Activated T-cell treated with anti-CD3 and anti-CD28 coated beads, Interleukin-2, amount 50 U/mL, for 1 hour (primary cell): ENCODE data around the gene C2CD4A.

Experiments used
- DNase-seq: peaks from one replicate; pipeline ENCODE4 v3.0.0-alpha.2; 2020

Gene C2CD4A

DNA sequence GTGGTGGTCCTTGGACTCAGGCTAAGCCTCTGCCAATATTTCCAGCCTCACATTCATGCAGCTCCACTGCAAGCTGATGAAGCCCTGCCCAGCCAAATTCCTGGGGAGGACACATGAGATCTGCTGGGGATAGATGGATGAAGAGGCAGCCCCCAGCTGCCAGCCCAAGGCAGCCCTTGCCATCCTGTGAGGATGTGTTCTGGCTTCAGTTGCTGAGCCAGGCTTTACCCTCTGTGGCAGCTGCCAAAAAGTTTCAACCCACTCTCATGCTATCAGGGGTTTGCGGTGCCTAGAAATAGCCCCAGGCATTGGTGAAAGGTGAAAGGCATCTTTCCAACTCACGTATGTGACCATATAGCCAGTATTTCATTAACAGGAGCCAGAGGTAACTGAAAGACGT, 37.6 kb downstream of the C2CD4A start:
- no peak for DNase-seq

DNA sequence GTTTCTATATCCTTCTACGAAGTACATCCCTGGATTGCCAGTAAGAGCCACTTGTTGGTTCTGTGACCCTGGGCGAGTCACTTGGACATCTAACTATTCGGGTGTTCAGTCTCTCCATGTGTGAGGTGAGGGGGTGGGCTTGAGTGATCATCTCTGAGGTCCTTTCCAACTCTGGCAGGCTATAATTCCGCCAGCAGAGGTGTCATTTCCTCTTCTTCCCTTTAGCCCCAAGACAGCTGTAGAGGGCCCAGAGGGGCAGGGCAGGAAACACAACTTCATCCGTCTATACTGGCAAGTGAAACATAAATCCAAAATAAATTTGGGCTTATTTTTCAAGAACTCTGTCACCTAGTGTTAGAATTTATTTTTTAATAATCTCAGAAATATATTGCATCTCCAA, 38.1 kb downstream of the C2CD4A start:
- no peak for DNase-seq

DNA sequence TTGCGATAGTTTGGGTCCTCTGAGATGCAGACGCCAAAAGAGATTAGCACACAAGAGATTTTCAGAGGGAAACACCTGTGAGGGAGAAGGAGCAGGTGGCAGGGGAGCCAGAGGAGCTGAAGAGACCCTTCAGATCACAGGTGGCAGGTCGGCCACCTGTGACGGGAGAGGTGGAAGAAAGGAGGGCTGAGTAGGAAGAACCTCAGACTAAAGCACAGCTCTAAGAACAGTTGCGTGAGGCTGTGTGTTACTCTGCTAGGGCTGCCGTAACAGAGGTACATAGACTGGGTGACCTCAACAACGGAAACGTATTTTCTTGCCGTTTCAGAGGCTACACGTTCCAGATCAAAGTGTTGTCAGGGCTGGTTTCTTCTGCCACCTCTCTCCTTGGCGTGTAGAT, 38.5 kb downstream of the C2CD4A start:
- no peak for DNase-seq

DNA sequence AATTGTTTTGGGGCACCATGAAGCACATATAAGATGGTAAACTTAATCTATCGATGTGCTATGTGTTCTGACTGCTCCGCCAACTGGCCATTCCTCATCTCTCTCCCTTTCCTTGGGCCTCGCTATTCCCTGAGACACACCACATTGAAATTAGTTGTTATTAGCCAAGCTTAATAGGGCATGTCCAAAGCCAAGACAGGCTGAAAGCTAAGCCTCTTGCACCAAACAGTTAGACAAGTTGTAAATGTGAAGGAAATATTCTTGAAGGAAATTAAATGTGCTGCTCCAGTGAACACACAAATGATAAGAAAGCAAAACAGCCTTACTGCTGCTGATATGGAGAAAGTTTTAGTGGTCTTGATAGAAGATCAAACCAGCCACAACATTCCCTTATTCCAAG, 39.3 kb downstream of the C2CD4A start:
- no peak for DNase-seq

DNA sequence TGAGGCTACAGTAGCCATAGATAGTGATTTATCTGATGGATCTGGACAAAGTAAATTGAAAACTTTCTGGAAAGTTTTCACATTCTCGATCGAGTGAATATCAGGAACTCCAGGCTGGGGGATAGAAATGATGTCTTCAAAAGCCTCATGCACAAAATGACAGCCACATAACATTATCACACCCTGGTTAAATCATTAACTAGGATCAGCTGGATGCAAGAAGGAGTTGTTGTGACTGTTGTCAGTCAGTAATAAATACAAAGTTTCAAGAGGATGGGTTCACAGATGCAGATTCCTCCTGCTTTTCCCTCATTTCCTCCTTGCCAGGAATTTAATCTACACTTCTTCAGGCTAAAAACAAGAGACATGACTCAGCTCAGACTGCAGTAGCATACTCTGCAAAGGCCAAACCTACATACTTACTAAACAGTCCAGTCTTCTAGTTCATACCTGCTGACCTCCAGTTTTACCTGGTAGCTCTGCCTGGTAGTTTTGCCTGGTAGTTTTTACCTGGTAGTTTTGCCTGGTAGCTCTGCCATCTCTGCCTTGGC, 40.9 kb downstream of the C2CD4A start:
- no peak for DNase-seq

DNA sequence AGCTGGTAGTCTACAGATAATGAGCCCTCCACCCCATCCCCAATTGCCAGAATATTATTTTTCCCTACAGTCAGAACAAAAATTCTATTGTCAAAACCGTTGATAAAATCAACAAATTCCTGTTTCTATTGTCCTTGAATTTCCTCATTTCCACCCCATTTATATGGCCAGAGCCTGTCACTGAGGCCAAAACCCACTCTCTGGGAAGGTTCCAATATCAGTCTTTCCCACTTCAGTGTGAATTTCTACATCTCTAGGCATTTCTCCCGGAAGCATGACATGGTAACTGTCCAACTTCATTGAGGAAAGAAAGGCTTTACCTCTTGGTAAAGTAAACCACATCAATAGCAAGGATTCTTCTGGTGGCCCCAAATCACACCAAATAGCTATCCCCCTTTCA, 41.6 kb downstream of the C2CD4A start:
- no peak for DNase-seq

DNA sequence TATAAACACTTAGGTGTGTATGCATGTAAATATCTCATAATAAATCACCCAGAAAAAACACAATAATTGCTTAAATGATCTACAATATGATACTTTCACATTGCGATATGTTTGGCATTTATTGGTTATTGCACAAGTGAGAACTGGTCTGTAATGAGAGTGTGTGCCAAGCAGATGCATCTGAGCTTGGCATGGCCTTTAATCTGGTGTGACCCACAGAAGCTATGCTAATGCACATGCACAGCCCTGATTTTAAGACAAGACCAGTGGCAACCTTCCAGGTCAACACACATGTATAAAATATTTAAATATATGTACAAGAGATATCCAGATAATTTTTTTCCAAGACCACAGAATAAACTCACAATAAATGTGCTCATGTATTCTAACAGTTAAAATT, 42.7 kb downstream of the C2CD4A start:
- DNase-seq: no peak

DNA sequence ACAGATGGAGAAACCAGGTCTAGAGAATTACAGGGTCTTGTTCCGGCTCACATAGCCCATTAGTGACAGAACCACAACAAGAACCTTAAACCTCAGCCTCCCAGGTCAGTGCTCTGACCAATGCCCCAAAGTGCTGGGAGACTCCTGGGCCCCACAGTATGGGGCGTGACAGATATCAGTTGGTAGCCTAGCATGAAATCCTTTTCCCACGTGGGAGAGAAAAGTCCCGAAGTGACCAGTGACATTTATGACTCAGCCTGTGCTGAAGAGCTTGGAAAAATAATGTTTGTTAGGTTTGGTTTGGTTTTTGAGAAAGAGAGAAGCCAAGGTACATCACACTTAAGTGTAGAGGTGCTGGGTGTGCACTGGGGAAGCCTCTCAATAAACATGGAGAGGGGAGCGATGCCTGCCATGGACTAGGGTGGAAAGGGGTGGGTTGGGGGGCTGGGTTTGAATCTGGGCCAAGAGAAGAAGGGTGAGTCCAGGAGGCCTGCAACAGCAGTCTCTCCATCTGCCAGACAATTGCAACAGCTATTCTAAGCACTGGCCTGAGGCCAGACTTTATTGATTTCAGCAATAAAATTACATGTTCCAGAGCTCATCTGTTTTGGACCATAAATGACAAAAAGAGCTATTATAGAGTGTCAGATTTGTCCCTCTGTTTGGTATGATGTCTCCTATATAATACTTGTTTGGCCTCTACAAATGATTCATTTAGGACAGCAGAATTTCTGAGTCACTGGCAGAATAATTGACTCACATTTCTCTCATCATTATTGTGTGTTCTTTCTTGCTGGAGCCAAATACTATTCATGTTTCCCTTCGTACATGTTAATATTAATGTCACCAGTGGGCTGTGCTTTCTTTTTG, 43.4 kb downstream of the C2CD4A start:
- no peak for DNase-seq

DNA sequence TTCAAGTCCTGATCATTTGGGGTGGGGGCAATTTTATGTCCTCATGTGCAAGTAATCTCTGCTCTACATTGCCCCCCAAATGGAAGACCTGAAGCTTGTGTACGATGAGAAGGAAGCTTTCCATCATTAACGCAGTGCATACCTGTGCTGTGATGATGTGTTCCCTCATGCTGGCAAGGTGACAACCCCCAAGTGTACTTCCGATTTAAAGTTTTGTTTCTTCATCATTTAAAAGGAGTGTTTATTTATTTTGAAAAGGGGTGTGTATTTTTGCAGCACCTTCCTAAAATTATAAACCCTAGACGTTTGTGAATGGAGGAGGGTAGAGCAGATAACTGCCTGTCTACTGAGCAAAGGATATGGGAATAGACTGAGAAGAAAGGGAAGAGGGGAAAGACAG, 45.3 kb downstream of the C2CD4A start:
- DNase-seq: no peak

DNA sequence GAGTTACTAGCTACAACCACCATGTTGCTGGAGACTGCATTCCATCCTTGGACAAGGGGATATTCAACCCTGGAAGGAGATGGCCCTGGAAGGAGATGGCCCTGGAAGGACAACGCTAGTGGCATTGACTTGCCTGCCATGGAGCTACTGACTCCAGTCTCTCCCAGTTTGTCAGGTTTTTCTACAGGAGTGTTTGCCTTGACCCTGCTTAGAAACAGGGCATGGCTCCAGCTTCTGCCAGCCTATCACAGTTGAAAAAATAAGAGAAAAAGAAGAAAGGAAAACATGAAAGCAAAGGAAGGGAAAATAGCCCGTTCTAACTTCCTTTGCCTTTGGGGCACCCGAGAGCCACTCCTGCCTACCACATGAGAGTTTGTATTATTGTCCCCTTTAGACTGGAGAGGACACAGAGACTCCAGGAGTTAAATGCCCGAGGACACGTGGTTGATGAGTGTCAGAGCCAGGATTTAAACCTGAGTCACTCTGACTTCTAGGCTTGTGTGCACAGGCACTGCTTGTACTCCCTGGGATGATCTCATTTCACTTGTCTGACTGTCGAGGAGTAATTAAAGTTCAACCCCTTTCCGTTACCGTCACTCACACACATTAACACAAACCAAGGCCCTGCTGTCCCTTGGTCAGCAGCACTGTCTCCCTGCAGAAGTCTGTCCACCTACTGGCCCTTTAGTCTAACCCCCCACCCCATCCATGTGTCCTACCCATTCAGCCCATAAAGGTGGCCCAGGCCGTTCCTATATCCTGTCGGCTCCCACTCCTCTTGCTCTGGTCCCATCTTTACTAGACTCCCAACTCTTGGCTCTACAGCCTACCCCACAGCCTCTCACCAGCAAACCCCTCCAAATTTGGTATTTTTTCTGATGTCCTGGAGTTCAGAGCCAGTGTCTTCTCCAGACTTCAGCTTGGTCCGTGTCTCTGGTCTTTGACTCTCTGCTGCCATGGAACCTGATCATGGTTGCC, 46.1 kb downstream of the C2CD4A start:
- no peak for DNase-seq

DNA sequence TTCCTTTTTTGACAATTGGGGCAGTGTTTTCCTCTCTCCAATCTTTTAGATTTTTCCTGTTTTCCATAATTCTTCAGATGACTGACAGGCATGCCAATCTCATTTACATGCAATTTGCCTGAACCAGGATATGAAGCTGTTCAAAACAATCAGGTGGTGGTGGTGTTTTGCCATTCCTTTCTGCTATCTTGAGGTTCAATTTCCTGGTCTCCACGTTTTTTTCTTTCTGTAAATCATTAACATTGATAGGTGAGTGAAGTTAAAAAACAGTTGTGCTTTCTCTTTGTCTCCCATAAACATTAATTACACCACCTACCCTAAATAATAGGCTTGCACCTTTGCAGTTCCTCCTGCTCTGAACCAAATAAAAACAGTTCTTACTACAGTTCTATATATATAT, 49.1 kb downstream of the C2CD4A start:
- no peak for DNase-seq

DNA sequence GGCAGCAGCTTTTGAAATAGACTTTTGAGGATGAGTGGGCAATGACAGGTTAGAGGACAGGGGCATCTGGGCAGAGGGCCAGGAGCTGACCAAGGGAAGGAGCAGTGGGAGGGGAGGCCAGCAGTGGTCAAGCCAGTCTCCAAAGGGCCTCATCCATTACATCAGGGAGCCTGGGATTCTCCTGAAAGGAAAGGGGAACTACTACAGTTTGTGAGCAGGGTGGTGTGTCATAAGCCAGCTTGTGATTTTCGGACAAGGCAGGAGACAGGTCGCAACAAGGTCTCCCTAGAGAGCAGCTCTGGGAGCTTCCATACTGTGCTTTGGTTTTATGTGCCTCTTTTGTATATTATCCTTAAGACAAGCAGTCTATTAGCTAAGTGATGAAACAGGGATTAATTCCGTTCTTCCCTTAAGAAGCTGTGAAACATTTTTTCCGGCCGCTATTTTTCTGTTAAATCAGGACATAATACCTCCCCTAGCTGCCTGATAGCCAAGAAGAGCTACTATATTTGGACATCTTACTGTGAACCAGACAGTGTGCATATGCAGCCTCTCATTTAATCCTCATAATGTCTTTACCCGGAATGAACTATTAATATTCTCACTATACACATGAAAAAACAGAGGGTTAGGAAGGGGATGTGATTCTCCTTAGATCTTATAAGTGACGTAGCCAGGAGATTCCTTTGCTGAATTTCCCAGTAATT, 51.9 kb downstream of the C2CD4A start:
- DNase-seq: no peak

DNA sequence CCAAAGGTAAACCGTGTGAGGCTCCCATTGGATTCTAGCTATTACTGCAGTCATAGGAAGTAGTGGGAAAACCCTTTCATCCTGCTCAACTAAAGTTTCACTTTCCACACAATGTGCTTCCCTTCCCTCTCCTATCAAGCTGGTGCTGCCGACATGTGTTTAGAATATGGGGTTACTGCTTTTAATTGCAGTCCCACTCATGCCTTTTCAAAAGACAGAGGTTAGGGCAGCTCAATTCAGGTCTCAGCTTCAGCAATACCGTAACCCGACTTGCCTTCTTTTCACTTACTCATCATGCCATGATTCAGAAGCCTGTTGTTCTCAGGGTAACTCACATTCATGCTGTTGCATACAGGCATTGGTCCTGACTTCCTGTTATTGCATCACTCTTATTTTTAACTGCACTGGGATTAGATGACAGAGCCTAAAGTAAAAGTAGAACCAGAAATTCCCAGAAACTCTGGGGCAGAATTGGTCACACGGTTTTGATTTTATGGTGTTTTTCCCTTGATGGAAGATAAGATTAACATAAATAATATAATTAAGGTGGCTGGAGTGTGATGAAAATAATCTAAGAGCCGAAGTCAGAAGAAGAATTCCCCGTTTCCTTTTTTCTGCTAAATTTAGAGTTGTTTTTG, 52.6 kb downstream of the C2CD4A start:
- no peak for DNase-seq

DNA sequence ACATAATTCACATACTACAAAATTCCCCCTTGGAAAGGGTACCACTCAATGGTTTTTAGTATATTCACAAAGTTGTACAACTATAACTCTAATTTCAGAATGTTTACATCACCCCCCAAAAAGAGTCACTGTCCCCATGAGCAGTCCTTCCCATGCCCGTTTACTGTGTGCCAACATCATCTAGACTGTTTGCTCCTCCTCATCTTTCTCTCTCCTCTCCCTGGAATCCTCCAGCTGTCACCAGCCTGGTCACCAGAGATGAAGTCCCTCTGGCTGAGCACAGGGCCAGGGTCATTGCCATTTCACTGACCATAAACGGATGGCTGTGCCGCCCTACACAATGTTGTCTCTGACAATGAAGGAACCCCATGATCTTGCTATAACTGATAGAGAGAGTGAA, 53.1 kb downstream of the C2CD4A start:
- DNase-seq: no peak
